HG02763 (cell line): Measurements from ENCODE around the gene RBX1.
"Not testable (repeated sequence)": the region's sequence is repeated elsewhere in the genome, so short reads cannot be mapped to it uniquely, and the experiment has no call there.

ENCODE experiments used
- ATAC-seq: cut with Tn5 transposase; IDR thresholded peaks from one replicate; pipeline ENCODE4 v1.9.1; 2021; ENCODE audit warnings: mild to moderate bottlenecking, moderate library complexity; ENCODE audit not compliant: unreplicated experiment

The RBX1 gene

DNA sequence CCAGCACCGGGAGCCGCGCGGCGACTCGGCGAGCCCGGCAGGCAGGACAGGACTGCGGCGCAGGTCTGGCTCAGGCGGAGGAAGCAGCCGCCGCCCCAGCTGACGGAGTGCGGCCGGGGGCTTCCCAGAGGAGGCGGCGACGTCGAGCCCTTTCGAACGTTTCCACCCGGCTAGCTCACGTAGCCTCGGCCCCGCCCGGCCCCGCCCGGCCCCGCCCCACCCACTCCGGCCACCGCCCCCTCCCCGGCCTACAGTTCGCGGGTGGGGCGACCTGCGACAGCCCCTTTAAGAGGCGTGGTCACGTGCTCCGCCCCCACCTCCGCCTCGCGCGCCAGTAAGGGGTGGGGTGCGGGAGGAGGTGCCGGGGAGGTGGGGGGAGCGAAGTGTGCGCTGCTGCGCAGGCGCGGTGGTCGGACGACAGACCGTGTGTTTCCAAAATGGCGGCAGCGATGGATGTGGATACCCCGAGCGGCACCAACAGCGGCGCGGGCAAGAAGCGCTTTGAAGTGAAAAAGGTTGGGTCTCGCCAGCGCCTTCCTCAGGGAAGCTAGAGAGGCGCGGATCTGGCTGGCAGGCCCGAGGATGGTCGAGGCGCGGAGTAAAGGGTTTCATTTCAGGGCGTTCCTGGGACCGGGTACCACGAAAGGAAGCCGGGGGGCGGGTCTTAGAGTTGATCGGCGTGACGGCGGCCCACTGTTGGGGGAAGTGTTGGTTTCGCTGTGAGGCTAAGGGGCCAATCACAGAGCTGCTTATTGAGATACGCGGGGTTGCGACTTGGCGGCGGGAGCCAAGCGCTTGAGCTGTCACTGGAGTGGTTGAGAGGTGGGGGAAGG lies at the start of gene RBX1:
RBX1 (plus strand) TSS at position 417 of the 833 bp plus-strand sequence; CDS start at position 438, 21 bp downstream.
- ATAC-seq: peak; percentile 74

DNA sequence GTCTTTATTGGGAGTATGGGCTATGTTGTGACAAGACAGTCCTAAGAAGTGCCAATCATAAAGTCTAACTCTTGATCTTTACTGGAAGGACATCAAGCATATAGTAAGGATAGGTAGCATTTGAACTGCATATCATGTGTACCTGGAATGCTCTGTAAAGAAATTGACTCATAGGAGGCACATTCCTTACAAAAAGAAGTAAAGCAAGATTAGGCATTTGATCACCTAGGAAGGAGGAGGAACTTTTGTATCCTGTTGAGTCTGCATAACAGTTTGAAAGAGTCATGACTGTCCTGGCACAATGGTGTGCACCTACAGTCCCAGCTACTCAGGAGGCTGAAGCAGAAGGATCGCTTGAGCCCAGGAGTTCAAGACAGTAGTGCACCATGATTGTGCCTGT lies 47.1 kb upstream of the RBX1 start:
- no peak for ATAC-seq

DNA sequence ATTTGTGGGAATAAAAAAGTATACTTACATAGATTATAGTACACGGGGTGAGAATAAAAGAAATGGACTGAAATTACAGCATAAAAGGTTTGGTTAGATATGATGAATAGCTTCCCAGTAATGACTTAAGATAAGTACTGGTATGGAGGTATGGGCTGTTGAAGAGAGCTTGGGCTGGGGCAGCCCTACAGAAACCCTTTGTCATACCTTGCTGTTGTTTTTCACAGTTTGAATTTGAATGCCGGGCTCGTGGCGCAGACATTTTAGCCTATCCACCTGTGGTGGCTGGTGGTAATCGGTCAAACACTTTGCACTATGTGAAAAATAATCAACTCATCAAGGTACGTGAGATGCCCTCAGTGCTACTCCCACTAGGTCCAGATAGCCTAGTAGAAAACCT lies 42.3 kb upstream of the RBX1 start:
- no peak for ATAC-seq

DNA sequence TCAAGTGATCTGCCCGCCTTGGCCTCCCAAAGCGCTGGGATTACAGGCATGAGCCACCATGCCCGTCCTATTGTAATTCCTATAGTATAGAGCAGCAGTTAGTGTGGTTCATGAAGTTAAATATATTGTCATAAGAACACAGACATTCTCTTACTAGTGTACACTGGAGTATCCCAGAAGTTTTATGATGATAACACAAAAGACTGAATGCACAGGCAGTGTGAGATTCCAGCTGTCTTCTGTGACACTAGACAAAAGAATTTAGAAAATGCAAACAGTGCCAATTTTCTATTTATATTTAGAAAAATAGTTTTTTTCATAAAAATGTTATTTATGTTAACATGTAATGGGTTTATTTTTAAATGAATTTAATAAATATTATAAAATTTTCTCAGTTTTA lies 39.4 kb upstream of the RBX1 start:
- ATAC-seq: no peak

DNA sequence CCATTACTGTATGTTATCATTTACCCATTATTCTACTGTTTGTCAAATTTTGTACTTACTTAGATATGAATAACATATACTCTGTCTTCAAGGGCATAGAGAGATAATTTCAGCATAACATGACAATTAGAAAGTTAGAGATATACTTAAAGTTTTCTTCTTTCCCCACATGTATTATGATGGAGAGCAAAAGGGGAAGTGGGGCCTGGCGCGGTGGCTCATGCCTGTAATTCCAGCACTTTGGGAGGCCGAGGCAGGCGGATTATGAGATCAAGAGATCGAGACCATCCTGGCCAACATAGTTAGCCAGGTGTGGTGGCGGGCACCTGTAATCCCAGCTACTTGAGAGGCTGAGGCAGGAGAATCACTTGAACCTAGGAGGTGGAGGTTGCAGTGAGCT lies 38.2 kb upstream of the RBX1 start:
- ATAC-seq: not testable (repeated sequence)

DNA sequence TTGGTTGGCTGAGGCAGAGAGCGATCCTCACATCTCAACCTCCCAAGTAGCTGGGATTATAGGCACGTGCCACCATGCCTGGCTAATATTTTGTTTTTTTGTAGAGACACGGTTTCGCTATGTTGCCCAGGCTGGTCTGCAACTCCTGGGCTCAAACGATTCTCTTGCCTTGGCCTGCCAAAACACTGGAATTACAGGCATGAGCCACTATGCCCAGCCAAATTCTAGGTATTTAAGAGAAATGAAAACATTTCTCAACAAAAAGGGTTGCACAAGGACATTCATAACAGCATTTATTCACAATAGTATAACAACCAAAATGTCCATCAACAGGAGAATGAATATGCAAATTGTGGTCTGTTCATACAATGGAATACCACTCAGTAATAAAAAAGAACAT lies 31.7 kb upstream of the RBX1 start:
- no peak for ATAC-seq

DNA sequence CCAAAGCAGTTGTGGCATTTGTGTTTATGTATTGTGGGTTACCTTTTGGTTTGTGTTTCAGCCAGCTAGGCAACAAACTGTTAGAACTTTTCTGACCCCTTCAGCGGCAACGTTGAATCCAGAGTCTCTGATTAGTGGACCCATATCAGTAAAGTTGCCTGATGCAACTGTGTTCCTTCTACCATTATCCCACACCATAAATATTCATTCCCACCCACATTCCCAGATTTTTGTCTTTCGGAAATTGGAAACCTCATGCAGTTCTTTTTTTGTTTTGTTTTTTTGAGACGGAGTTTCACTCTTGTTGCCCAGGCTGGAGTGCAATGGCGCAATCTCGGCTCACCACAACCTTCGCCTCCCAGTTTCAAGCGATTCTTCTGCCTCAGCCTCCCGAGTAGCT lies 30.7 kb upstream of the RBX1 start:
- no peak for ATAC-seq

DNA sequence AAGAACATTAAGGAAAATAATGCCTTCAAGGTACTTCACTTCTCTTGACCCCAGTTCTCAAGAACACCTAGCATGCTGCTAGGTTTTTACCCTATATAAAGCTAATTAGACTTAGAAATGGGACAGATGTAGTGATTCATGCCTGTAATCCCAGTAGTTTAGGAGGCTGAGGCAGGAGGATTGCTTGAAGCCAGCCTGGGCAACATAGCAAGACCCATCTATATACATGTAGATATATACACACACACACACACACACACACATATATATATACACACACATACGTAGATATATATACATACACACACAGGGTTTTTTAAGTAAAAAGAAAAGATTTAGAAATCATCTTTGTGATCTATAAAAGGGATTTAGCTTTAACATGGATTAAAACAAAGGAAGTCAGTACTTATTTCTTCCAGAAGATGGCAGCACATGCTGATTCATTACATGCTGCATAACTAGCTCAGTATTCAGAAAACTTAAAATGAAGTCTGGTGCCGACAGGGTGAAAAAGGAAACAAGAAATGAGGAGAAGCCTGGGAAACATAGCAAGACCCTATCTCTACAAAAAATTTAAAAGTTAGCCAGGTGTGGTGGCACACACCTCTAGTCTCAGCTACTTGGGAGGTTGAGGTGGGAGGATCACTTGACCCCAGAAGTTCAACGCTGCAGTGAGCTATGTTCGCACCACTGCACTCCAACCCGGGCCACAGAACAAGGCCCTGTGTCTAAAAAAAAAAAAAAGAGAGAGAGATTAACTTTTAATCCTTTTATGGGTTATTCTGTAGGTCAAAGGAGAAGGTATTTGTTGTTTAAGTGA lies 28.5 kb upstream of the RBX1 start:
- ATAC-seq: no peak

DNA sequence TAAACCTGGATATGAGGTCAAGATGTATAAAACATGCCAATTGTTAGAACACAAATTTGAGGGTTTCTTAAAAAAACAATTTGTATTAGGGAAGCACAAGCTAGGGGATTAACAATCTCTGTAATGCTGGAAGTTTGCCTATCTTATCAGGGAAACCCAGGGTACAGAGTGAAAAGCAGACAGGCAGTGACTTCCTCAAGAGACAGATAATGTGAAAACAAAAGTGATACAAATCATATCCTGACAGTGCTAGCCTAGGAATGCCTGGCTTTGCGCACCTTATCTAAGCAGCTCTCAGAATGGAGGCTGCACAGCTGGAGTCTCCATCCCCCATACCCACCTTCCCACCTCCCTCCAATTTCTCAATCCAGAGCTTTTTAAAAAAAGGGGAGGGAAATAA lies 22.5 kb upstream of the RBX1 start:
- no peak for ATAC-seq

DNA sequence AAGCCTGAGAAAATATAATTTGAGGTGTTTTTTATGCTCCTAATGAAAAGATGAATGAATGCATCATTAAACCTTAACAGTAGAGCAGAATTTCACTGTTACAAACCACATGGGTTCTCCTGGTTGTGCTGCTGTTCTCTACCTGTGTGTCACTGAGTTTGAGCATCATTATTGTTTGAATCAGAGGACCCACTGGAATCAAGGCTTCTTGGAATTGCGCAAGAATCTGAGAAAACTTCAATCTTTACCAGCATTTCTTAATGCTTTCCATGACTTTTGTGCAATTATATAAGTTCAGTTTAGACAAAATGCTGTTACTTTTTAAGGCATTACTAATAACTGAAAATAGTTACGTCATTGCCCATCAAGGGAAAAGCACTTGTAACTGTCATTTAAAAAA lies 18.8 kb upstream of the RBX1 start:
- ATAC-seq: no peak

DNA sequence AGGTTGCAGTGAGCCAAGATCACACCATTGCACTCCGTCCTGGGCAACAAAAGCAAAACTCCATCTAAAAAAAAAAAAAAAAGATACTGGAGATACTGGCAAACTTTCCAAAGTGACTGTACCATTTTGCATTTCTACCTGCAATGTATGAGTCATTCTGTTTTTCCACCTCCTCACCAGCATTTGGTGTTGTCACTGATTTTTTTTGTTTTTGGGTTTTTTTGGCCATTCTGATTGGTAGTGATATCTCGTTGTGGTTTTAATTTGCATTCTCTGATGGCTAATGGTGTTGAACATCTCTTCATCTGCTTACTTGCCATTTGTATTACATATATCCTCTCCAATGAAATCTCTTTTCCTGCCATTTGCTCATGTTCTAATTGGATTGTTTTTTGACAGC lies 12.0 kb upstream of the RBX1 start:
- no peak for ATAC-seq

DNA sequence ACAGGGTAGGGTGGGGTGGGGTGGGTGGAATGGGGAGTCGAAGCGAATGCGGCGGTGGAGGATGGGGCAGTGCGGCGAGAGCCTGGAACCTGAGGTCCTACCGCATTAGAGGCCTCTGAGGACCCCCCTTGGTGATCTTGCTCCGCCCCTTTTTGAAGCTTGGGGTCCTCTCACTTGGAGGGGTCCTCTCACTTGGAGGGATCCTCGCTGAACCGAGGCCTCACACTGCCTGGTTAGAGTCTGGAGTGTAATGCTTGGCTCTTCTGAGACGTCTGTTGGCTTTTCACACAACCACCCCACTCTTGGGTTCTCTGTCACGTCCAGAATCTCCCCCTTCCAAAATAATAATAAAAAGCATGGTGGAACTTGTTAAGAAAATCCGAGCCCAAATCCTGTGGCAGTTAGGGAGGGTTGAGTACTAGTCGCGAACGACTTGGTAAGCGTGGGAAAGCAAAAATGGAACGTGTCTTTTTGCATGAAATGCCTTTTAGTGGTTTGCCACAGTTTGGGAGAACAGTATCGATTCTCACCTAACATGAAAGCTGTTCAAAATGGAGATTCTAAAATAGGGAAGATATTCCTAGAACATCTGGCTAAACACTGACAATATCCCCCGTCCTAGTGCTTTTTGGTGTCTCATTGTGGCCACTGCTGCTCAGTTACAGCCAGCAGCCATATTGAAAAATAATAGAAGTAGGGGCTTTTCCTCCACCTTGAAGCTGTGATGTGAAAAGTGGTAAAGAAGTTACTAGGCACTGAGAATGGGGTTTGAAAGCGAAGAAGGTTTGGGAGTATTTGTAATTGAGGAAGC lies 822 bp downstream of the RBX1 start:
- no peak for ATAC-seq

DNA sequence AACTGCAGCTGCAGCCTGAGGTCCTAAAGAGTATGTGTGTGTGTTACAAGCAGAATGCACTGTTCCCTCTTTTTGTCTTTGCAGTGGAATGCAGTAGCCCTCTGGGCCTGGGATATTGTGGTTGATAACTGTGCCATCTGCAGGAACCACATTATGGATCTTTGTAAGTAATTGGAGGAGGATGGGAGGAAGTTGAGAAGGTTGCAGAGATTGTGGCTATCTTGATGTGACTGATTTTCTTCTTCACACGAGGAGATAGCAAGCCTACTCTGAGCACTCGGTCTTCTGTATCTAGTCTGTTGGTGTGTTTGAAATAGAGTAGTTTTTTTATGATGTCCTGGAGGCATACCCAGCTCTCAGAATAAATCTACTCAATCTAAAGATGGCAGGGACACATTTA lies 2.3 kb downstream of the RBX1 start:
- ATAC-seq: no peak

DNA sequence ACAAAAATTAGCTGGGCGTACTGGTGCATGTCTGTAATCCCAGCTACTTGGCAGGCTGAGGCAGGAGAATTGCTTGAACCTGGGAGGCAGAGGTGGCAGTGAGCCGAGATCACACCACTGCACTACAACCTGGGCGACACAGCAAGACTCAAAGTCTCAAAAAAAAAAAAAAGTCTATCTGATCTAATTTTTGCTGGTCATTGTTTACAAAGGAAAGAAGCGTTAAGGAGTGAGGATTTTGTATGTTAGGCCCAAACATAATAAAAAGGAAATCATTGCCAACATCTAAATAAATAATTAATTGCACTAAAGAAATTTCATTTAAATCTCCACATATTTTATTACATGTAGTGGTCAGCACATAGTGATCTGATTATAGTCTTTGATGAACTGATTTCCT lies 2.9 kb downstream of the RBX1 start:
- ATAC-seq: no peak

DNA sequence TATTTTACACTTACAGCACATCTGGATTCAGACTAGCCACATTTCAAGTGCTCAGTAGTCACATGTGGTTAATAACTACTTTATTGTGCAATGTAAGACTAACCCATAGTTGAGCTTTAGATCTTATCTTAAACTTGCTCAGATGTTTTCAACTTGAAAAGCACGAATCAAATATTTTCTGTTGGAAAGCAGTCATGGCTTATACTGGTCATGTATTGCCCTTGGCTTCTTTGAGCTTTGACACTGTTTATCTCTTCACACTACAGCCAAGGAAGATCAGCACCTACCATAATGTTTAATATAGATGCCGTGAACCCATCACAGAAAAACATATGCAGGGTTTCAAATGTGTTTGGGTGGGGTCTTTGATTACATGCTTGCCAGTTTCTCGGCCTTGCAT lies 4.4 kb downstream of the RBX1 start:
- ATAC-seq: no peak

DNA sequence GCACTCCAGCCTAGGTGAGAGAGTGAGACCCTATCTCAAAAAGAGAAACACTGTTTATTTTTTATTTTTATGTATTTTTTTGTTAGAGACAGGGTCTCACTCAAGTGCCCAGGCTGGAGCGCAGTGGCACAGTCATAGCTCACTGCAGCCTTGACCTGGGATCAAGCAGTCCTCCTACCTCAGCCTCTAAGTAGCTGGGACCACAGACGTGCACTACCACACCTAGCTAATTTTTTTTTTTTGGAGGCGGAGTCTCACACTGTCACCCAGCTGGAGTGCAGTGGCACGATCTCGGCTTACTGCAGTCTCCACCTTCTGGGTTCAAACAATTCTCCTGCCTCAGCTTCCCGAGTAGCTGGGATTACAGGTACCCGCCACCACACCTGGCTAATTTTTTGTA lies 6.4 kb downstream of the RBX1 start:
- no peak for ATAC-seq

DNA sequence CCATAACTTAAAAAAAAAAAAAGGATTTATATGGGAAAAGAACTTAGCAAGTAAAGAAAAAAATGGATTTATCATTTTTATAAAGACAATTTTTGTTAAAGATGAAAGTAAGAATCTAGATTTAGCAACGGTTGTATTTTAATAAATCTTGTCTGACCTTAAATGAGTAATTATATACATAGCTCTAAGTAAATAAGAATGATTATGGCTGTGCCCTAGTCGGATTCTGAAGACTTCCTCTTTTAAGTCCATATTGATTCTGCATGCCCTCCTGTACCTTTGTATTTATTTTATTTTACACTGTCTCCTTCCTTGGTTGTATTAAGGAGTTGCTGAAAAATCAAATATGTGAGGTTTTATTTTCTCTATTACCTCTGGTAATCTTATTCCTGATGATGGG lies 7.1 kb downstream of the RBX1 start:
- ATAC-seq: no peak

DNA sequence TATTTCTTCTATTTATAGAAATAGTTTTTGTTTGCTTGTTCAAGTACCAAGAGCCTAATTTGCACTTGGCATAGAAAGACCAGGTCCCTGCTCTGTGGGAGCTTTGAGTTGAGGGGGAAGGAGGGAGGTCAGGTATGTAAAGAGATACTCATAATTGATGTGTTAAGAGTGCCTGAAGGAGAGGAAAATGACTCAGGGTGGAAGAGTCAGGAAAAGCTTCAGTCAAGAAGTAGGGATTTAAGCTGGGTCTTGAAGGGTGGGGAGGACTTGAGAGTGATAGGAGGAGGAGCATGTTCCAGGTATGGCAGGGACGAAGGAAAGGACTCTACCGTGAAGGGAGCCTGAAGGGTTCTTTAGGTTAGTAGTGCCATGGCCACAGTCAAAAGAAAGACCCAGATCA lies 9.0 kb downstream of the RBX1 start:
- no peak for ATAC-seq

DNA sequence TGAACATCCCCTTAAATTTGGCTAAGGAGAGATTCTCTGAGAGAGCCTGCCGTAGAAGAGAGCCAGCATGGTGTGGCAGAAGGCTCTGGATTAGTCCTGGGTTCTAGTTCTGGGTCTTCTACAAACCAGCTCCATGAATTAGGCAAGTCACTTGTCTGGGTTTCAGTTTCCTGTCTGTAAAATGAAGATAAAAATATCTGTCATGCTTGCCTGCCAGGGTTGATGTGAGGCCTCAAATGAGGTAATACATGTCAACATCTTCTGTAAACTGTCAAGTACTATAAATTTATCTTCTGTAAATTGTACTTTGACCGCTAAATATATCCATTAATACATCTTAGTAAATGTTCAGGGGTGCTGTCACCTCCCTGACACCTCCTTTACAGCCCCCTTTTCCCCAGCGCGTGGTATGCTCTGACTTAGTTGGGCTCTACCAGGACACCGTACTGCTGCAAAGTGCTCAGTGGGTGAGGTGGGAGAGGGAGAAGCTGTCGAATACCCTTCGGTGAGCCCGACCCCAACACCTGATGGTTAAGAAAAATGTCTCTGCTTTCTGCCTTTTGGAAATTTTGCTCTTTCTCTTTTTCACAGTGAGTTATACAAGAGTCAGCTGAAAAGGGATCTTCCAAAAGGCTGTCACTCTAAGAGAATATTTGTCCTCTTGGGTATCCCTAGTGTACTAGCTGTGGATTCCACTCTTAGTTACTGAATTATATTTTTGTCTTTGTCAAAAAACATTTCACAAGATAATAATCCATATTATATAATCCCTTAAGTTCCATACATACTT lies 15.0 kb downstream of the RBX1 start:
- ATAC-seq: no peak

DNA sequence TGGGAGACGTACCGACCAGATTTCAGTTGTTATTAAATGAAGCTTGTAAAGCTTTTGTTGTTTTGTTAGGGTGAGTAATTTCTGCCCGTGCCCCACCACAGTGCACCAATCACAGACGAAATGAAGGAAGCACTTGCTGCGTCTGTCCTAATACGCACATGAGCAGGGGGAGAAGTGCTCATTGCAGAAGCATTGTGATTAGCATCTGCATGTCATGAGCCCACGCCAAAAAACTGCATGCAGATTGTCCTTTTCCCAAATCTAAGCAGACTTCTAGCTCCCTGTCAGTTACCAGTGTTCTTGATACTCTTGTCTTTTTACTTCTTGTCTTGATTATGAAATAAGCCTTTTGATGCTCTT lies 15.5 kb downstream of the RBX1 start:
- no peak for ATAC-seq
